Heart left ventricle (tissue), 13 donors: Measurements from ENCODE around the gene CSRP3.

Experiments
- CTCF ChIP-seq, 12 donors: fragments of 200-600 bp; sonication (generic) in 4 of 12; IDR thresholded peaks; one replicate each; pipeline versions ENCODE4 v1.5.0 to v1.8.0; 2018 to 2022; ENCODE audit warnings: antibody characterized with exemption in 12 of 12, mild to moderate bottlenecking in 5 of 12
- POLR2A ChIP-seq, 2 donors: fragments of 450-650 bp; IDR thresholded peaks; one replicate each; pipeline ENCODE4 v1.6.1; 2017; ENCODE audit warnings: antibody characterized with exemption in 2 of 2, mild to moderate bottlenecking in 2 of 2, moderate library complexity in 2 of 2
- donor health status: ischemic (EF 13 %, LVEDD 7.1; RV severe dilation, severe dysfunction).
- donor health status: DM: no; HTN: yes; CAD: no.
- donor health status: DM: no; HTN: no; CAD: no.
- donor health status: ischemic (EF 25% LVEDD 6.9; RV normal size, moderate dysfunction).
- donor health status: ischemic (EF 25% LVEDD 5.7; RV mildly dilated, moderate dysfunction).
- donor health status: ischemic (EF 35%, LVEDD 5.7; RV mildly dilated, moderate dysfunction).
- donor health status: nonischemic (EF 11% LVEDD 7.7; RV severe dilation, severe dysfunction).
- donor health status: DM: yes; HTN: yes; CAD: no.
- donor health status: PGD.
- donor health status: ischemic (EF 29% LVEDD 5.4; RV normal size, mild dysfunction).
- donor health status: nonischemic (EF 23%, LVEDD 6.1; RV moderate dilation, normal function).

DNA sequence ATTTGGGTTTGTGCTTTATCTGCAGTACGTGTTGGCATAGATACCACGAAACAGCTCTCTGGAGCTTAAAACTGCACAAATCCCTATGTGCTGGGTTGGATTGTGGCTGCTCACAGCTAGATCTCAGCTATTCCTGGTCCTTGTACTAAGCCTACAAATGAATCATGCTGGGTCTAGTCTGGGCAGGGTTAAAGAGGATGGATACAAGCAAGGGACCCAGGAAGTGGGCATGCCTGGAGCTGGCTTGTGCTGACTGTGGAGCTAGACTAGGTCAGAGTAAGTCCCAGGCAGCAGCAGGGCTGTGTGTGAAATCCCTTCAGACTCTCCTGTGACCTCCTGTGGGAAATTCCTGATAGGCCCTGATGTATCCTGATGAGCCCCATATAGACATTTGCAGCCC is 42.8 kb upstream of the CSRP3 start:
- TF ChIP-seq CTCF (IDR thresholded peaks at IDR 0.05) (no peak), POLR2A (IDR thresholded peaks at IDR 0.05) (no peak)
